Gastrocnemius medialis (tissue), 4 donors: Measurements from ENCODE around the gene PCDHGA3.

Experiments used
- POLR2A ChIP-seq, 2 donors: fragments of 450-650 bp; IDR thresholded peaks; one replicate each; pipeline ENCODE4 v1.6.1; 2017; ENCODE audit warnings: antibody characterized with exemption in 2 of 2, mild to moderate bottlenecking in 2 of 2, moderate library complexity in 2 of 2
- TF ChIP-seq, protein P1 (sequence below), 5 experiments: fragments of 450-650 bp in 3 of 5; fragments of 200-600 bp in 2 of 5; sonication (generic) in 2 of 5; IDR thresholded peaks in 4 of 5; conservative IDR thresholded peaks in 1 of 5; 1 replicate in 4 of 5; 2 replicates in 1 of 5; pipeline ENCODE4 v1.5.1; 2016 to 2019; ENCODE audit warnings: antibody characterized with exemption in 5 of 5, mild to moderate bottlenecking in 3 of 5, moderate library complexity in 3 of 5

DNA sequence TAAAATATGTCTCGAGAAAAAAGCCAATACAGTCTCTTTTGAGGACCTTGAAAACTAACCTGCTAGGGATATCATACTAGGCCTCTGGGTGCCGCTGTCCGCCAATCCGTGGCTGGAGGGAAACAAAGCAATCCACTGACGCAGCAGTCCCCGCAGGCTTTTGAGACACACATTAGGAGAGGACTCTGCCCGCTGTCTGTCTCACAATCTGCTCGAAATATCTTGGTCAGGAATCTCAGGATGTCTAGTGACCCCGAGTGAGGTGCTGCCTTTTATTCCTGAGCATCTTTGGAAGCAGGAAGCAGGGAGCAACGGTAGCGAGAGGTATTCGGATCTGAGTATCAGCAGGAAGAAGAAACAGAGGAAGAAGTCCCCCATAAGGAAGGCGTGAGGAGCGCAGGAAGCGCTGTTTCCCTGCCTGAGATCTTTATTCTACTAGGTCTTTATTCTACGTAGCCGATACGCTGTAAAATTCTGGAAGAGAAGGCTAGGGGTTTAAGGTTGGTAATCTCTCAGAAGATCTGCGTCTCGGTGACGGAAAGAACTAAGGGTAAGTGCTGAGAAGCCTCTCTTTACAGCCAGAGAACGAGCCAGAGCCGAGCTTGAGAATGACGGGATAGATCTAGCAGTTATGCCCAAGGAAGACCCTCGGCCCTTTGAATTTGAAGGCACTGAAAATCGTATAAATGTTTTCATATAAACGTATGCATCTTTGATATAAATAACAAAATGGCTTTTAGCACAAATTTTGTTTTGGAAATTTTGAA is 17.4 kb upstream of the PCDHGA3 start:
- TF ChIP-seq, protein P1, sequence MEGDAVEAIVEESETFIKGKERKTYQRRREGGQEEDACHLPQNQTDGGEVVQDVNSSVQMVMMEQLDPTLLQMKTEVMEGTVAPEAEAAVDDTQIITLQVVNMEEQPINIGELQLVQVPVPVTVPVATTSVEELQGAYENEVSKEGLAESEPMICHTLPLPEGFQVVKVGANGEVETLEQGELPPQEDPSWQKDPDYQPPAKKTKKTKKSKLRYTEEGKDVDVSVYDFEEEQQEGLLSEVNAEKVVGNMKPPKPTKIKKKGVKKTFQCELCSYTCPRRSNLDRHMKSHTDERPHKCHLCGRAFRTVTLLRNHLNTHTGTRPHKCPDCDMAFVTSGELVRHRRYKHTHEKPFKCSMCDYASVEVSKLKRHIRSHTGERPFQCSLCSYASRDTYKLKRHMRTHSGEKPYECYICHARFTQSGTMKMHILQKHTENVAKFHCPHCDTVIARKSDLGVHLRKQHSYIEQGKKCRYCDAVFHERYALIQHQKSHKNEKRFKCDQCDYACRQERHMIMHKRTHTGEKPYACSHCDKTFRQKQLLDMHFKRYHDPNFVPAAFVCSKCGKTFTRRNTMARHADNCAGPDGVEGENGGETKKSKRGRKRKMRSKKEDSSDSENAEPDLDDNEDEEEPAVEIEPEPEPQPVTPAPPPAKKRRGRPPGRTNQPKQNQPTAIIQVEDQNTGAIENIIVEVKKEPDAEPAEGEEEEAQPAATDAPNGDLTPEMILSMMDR (IDR thresholded peaks at IDR 0.05 in 4 of 5, conservative IDR thresholded peaks at IDR 0.05 in 1 of 5) = peak; percentile 49 to 79 (median 65)
- TF ChIP-seq POLR2A (IDR thresholded peaks at IDR 0.05) = peak; percentile 53 to 64
